PC-9 (cell line): ENCODE results near the gene PARP3. TPM values are rescaled to one million over a fixed set of nuclear protein-coding genes. Genes with fewer than 3 reads are reported as not detected.

ENCODE experiments used
- BruUV-seq: library from RNA; stranded (reverse); fragments of 400-500 nt; replicated peaks from 2 replicates; lab custom pipeline; 2021; lab: Mats Ljungman, UMichigan
- CTCF ChIA-PET: fragments of 300-600 bp; sonication (Branson Sonifier 250); formaldehyde crosslinking; loops from one replicate; lab custom pipeline; 2022; ENCODE audit warnings: antibody characterized with exemption; lab: Charles Lee
- POLR2A ChIA-PET: fragments of 300-600 bp; sonication (Branson Sonifier 250); formaldehyde crosslinking; loops from one replicate; lab custom pipeline; 2022; ENCODE audit warnings: antibody characterized with exemption; ENCODE audit not compliant: unreplicated experiment; lab: Charles Lee
- DNase-seq, 2 experiments: peaks; one replicate each; pipeline versions ENCODE4 v3.0.0 to v3.0.0-alpha.2; 2015 to 2022; ENCODE audit warnings: mixed read lengths in 1 of 2
- H2AFZ ChIP-seq: fragments of 200-600 bp; sonication (generic); 2 replicates; pipeline ENCODE4 v1.8.1; 2017; ENCODE audit warnings: antibody characterized with exemption
- H3F3A ChIP-seq: fragments of 200-600 bp; sonication (generic); 2 replicates; pipeline ENCODE4 v1.8.1; 2017; ENCODE audit warnings: antibody characterized with exemption, mild to moderate bottlenecking, low read depth; ENCODE audit not compliant: insufficient read depth
- H3K27ac ChIP-seq: fragments of 200-600 bp; sonication (generic); 2 replicates; pipeline ENCODE4 v1.6.1; 2016; ENCODE audit warnings: mixed run types
- H3K27me3 ChIP-seq: fragments of 200-600 bp; sonication (generic); 2 replicates; pipeline ENCODE4 v1.6.1; 2016; ENCODE audit warnings: low read depth, mixed run types; ENCODE audit not compliant: insufficient read depth
- H3K36me3 ChIP-seq: fragments of 200-600 bp; sonication (generic); 2 replicates; pipeline ENCODE4 v1.6.1; 2016; ENCODE audit warnings: low read depth, mixed run types
- H3K4me1 ChIP-seq: fragments of 200-600 bp; sonication (generic); replicated peaks from 2 replicates; pipeline ENCODE4 v1.6.1; 2016; ENCODE audit warnings: mixed run types; ENCODE audit not compliant: insufficient read depth
- H3K4me2 ChIP-seq: fragments of 200-600 bp; sonication (generic); 2 replicates; pipeline ENCODE4 v1.6.1; 2017; ENCODE audit warnings: mixed run types
- H3K4me3 ChIP-seq: fragments of 200-600 bp; sonication (generic); 2 replicates; pipeline ENCODE4 v1.6.1; 2016; ENCODE audit warnings: mixed run types
- H3K79me2 ChIP-seq: fragments of 200-600 bp; sonication (generic); 2 replicates; pipeline ENCODE4 v1.6.1; 2017; ENCODE audit warnings: low read depth, mixed run types
- H3K9me2 ChIP-seq: fragments of 200-600 bp; sonication (generic); 2 replicates; pipeline ENCODE4 v1.8.1; 2017; ENCODE audit warnings: mild to moderate bottlenecking; ENCODE audit not compliant: insufficient read depth
- H3K9me3 ChIP-seq: fragments of 200-600 bp; sonication (generic); 2 replicates; pipeline ENCODE4 v1.8.1; 2016; ENCODE audit warnings: low read depth; ENCODE audit not compliant: insufficient read depth
- H4K20me1 ChIP-seq: fragments of 200-600 bp; sonication (generic); 2 replicates; pipeline ENCODE4 v1.8.1; 2017; ENCODE audit not compliant: insufficient read depth
- EZH2 ChIP-seq: fragments of 200-600 bp; sonication (generic); IDR thresholded peaks from 2 replicates; pipeline ENCODE4 v1.8.0; 2017; ENCODE audit warnings: antibody characterized with exemption, low read depth
- intact Hi-C: fragments of 100-400 bp; cut with micrococcal nuclease; formaldehyde crosslinking; loops from one replicate; pipeline ENCODE4 v1.10.0; 2022; ENCODE audit not compliant: unreplicated experiment
- total RNA-seq: library from RNA; stranded (reverse); gene quantifications from 2 replicates; pipeline ENCODE4 v1.2.3, GENCODE V29; 2021
- TF ChIP-seq, protein P1 (sequence below): fragments of 200-600 bp; sonication (generic); conservative IDR thresholded peaks from 2 replicates; pipeline ENCODE4 v1.6.1; 2017; ENCODE audit warnings: mixed run types, antibody characterized with exemption, mild to moderate bottlenecking, moderate library complexity

Gene PARP3
- total RNA-seq, 1 experiment from 2014 or later = 24.4 TPM

DNA sequence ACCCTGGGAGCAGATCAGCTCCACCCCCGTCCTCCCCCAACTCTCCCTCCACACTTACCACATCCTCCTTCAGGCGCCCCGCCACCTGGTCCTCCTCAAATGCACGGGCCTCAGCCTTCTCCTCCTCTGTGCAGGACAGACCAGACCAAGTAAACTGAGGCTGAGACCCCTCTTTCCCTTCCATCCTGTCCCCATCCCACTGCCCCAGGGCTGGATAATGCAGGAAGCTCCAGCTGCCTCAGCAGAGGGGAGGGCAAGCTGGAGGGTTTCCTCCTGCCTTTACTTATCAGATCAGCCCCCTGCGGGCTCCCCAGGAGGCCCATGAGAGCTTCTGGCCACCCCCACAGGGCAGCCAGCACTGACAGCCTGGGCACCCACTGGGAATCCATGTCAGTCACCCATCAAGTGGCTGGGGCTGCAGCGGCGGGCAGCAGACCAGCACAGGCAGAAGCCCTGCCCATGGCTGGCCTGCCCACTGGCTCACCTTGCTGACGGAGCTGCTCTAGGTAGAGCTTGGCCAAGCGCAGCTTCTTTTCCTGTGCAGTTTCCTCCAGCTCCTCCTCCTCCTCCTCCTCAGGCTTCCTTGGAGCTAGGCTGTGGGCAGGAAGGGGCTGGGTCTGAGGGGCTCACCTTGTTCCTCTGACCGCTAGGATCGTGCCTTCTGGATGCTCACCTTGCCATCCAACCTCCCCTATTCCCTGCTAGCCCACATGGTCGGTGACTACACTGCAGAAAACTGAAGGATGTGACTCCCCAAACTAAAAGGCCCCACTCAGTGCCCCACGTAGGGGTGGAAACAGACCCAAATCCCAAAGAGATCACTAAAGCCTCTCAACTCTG, 4.3 kb upstream of the PARP3 start:
- Histone ChIP-seq H3K9me3 (no peaks in the 10 kb centered on the region), H3K27ac (no peak overlapping the region), H3K36me3 (no peaks in the 10 kb centered on the region; the same call in 1 of the 2 replicates), H3K79me2 (peaks cover 26% of the 10 kb centered on the region), H4K20me1 (peaks cover 5% of the 10 kb centered on the region; the same call in 1 of the 2 replicates), H3K4me3 (no peak overlapping the region), H3K9me2 (no peaks in the 10 kb centered on the region), H3K4me1 (peaks cover 9% of the 10 kb centered on the region; the same call in 1 of the 2 replicates), H3K27me3 (no peaks in the 10 kb centered on the region), H3F3A (no peaks in the 10 kb centered on the region; the same call in 1 of the 2 replicates), H2AFZ (no peak overlapping the region), H3K4me2 (no peak overlapping the region)
- no TSS peak for BruUV-seq
- intact Hi-C loops = no loop called here
- no peak for TF ChIP-seq EZH2
- TF ChIP-seq, protein P1, sequence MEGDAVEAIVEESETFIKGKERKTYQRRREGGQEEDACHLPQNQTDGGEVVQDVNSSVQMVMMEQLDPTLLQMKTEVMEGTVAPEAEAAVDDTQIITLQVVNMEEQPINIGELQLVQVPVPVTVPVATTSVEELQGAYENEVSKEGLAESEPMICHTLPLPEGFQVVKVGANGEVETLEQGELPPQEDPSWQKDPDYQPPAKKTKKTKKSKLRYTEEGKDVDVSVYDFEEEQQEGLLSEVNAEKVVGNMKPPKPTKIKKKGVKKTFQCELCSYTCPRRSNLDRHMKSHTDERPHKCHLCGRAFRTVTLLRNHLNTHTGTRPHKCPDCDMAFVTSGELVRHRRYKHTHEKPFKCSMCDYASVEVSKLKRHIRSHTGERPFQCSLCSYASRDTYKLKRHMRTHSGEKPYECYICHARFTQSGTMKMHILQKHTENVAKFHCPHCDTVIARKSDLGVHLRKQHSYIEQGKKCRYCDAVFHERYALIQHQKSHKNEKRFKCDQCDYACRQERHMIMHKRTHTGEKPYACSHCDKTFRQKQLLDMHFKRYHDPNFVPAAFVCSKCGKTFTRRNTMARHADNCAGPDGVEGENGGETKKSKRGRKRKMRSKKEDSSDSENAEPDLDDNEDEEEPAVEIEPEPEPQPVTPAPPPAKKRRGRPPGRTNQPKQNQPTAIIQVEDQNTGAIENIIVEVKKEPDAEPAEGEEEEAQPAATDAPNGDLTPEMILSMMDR = no peak
- CTCF ChIA-PET = no interaction called here
- POLR2A ChIA-PET = no interaction called here
- DNase-seq = no peak

DNA sequence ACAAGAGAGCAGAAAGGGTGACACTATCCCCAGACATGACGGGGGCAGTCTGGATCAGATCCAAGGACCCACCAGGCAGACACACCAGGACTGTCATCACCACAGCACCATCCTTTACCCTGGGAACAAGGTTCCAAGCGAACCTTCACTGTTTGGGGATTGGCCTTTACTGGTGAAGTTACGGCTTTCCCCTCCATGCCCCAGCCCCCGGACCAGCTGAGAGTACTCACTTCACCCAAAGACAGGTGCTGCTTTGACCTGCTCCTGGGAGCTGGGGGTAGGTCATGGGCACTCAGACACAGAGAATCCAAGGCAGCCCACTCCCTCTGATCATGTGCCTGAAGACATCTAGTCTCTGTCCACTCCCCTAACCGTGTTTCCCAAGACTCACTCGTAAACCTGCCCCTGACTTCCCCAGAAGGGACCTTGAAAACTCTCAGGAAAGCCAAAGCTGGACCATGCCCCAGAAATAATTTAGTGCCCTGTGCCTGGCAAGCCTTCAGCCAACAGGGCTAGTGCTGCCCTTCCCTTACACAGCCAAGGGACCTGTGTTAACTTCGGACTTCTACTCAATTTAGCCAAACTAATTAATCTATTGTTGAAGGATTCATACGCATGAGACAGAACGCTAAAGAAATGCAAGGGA, 3.3 kb upstream of the PARP3 start:
- Histone ChIP-seq H3K9me3 (no peaks in the 10 kb centered on the region), H3K79me2 (peaks cover 26% of the 10 kb centered on the region), H2AFZ (no peak overlapping the region), H3K36me3 (no peaks in the 10 kb centered on the region; the same call in 1 of the 2 replicates), H3K4me2 (no peak overlapping the region), H3K4me1 (peaks cover 16% of the 10 kb centered on the region; the same call in 1 of the 2 replicates), H3K27me3 (no peaks in the 10 kb centered on the region), H3F3A (no peaks in the 10 kb centered on the region; the same call in 1 of the 2 replicates), H4K20me1 (peaks cover 5% of the 10 kb centered on the region; the same call in 1 of the 2 replicates), H3K9me2 (no peaks in the 10 kb centered on the region), H3K4me3 (no peak overlapping the region), H3K27ac (no peak overlapping the region)
- no TSS peak for BruUV-seq
- DNase-seq = no peak
- no peak for TF ChIP-seq EZH2
- TF ChIP-seq, protein P1 = no peak
- intact Hi-C loops = no loop called here
- POLR2A ChIA-PET = no interaction called here
- CTCF ChIA-PET = no interaction called here
